SU-DHL-6 (cell line): ENCODE data around the gene ST3GAL3.

Experiments used
- H2AFZ ChIP-seq: fragments of 200-600 bp; sonication (generic); 2 replicates; pipeline ENCODE4 v1.6.1; 2014; ENCODE audit warnings: low read depth, mild to moderate bottlenecking, moderate library complexity, mixed read lengths, antibody characterized with exemption, low read length; ENCODE audit not compliant: severe bottlenecking
- H3F3A ChIP-seq: fragments of 200-600 bp; shearing (Covaris generic); 2 replicates; pipeline ENCODE4 v1.6.0; 2016; ENCODE audit warnings: antibody characterized with exemption, mild to moderate bottlenecking; ENCODE audit not compliant: insufficient read depth
- H3K27ac ChIP-seq: fragments of 200-600 bp; sonication (generic); 2 replicates; pipeline ENCODE4 v1.5.1; 2016; ENCODE audit warnings: low read depth, mild to moderate bottlenecking, low read length, moderate library complexity, mixed read lengths
- H3K27me3 ChIP-seq: fragments of 200-600 bp; sonication (generic), shearing (Covaris generic); 2 replicates; pipeline ENCODE4 v1.6.0; 2014; ENCODE audit warnings: mild to moderate bottlenecking, low read length
- H3K36me3 ChIP-seq: fragments of 200-600 bp; sonication (generic); 2 replicates; pipeline ENCODE4 v1.6.1; 2014; ENCODE audit warnings: mild to moderate bottlenecking, low read length, mixed read lengths
- H3K4me2 ChIP-seq: fragments of 300-600, 200-600 bp; shearing (Covaris generic), sonication (generic); 2 replicates; pipeline ENCODE4 v1.6.0; 2014; ENCODE audit warnings: low read length, low read depth, mild to moderate bottlenecking; ENCODE audit not compliant: poor library complexity, severe bottlenecking
- H3K4me3 ChIP-seq: fragments of 200-600 bp; sonication (generic); 2 replicates; pipeline ENCODE4 v1.5.1; 2014; ENCODE audit warnings: antibody characterized with exemption, low read length, mild to moderate bottlenecking, mixed read lengths; ENCODE audit not compliant: insufficient read depth, poor library complexity, severe bottlenecking
- H3K79me2 ChIP-seq: fragments of 200-600 bp; sonication (generic); 2 replicates; pipeline ENCODE4 v1.6.1; 2014; ENCODE audit warnings: mild to moderate bottlenecking, low read length, moderate library complexity; ENCODE audit not compliant: insufficient read depth
- H3K9ac ChIP-seq: fragments of 200-600 bp; sonication (generic); 2 replicates; pipeline ENCODE4 v1.7.0; 2014; ENCODE audit warnings: mild to moderate bottlenecking, low read length
- H3K9me2 ChIP-seq: fragments of 200-600 bp; sonication (generic); replicated peaks from 2 replicates; pipeline ENCODE4 v1.6.1; 2014; ENCODE audit warnings: low read length; ENCODE audit not compliant: insufficient read depth
- H3K9me3 ChIP-seq: fragments of 200-600 bp; sonication (generic); 2 replicates; pipeline ENCODE4 v1.6.1; 2014; ENCODE audit warnings: low read length, mixed read lengths; ENCODE audit not compliant: insufficient read depth
- H4K20me1 ChIP-seq: fragments of 200-600 bp; sonication (generic); 2 replicates; pipeline ENCODE4 v1.6.1; 2014; ENCODE audit warnings: low read depth, mild to moderate bottlenecking, antibody characterized with exemption, low read length, moderate library complexity, mixed read lengths
- CTCF ChIP-seq: fragments of 200-600 bp; sonication (generic); IDR thresholded peaks from one replicate; pipeline ENCODE4 v1.5.1; 2017; ENCODE audit warnings: antibody characterized with exemption, mild to moderate bottlenecking, low read length, moderate library complexity; ENCODE audit not compliant: insufficient read depth, poor library complexity, severe bottlenecking
- EZH2phosphoT487 ChIP-seq: fragments of 200-600 bp; sonication (generic), shearing (Covaris generic); conservative IDR thresholded peaks from 2 replicates; pipeline ENCODE4 v1.6.1; 2018; ENCODE audit warnings: mild to moderate bottlenecking, antibody characterized with exemption, low read length, moderate library complexity, mixed read lengths

The ST3GAL3 gene

GRCh38 chr1:43769350-43769908, 62.1 kb downstream of the ST3GAL3 start:
- Histone ChIP-seq H3K4me3 (no peak overlapping the region), H3K27me3 (no peaks in the 10 kb centered on the region), H3K9me2 (no peaks in the 10 kb centered on the region), H3K4me2 (no peak overlapping the region), H3K27ac (no peak overlapping the region), H3K36me3 (peaks cover 8% of the 10 kb centered on the region; the same call in 1 of the 2 replicates), H3K79me2 (0 out of 2 replicates have a peak, but pooled peaks cover 6% of the 10 kb centered on the region), H3F3A (0 out of 2 replicates have a peak, but pooled peaks cover 3% of the 10 kb centered on the region), H2AFZ (no peak overlapping the region), H3K9ac (no peak overlapping the region), H3K9me3 (no peaks in the 10 kb centered on the region), H4K20me1 (no peaks in the 10 kb centered on the region)
- TF ChIP-seq EZH2phosphoT487 (no peak), CTCF (no peak)

- no peaks in the 10 kb centered on the region for H3K9me2 ChIP-seq
- H3F3A ChIP-seq = 0 out of 2 replicates have a peak, but pooled peaks cover 3% of the 10 kb centered on the region
- no peaks in the 10 kb centered on the region for H3K27me3 ChIP-seq
- TF ChIP-seq EZH2phosphoT487 (no peak), CTCF (no peak)
- H3K27ac ChIP-seq = no peak overlapping the region
- 0 out of 2 replicates have a peak, but pooled peaks cover 6% of the 10 kb centered on the region for H3K79me2 ChIP-seq
- H2AFZ ChIP-seq = no peak overlapping the region
- H3K36me3 ChIP-seq = peaks cover 8% of the 10 kb centered on the region; the same call in 1 of the 2 replicates
- H3K9ac ChIP-seq = no peak overlapping the region
- no peaks in the 10 kb centered on the region for H4K20me1 ChIP-seq
- H3K4me2 ChIP-seq = no peak overlapping the region
- H3K9me3 ChIP-seq = no peaks in the 10 kb centered on the region
- no peak overlapping the region for H3K4me3 ChIP-seq
Observed at GRCh38 chr1:43770111-43770510, 62.8 kb downstream of the ST3GAL3 start.

- no peak overlapping the region for H3K4me3 ChIP-seq
- H3K27me3 ChIP-seq = no peaks in the 10 kb centered on the region
- H4K20me1 ChIP-seq = no peaks in the 10 kb centered on the region
- H3K79me2 ChIP-seq = no peaks in the 10 kb centered on the region
- H3K4me2 ChIP-seq = no peak overlapping the region
- no peak overlapping the region for H2AFZ ChIP-seq
- H3K9me2 ChIP-seq = no peaks in the 10 kb centered on the region
- 0 out of 2 replicates have a peak, but pooled peaks cover 3% of the 10 kb centered on the region for H3F3A ChIP-seq
- H3K9ac ChIP-seq = no peak overlapping the region
- peaks cover 8% of the 10 kb centered on the region; the same call in 1 of the 2 replicates for H3K36me3 ChIP-seq
- H3K27ac ChIP-seq = no peak overlapping the region
- TF ChIP-seq CTCF = no peak
- no peak for TF ChIP-seq EZH2phosphoT487
- no peaks in the 10 kb centered on the region for H3K9me3 ChIP-seq
Observed at GRCh38 chr1:43772978-43773377, 65.6 kb downstream of the ST3GAL3 start.
